H9 (cell line): ENCODE results near the gene SIX3. TPM values are rescaled to one million over a fixed set of nuclear protein-coding genes. Genes with fewer than 3 reads are reported as not detected.

ENCODE experiments used
- DNase-seq: peaks from one replicate; pipeline ENCODE4 v3.0.0-alpha.2; 2017
- H2AFZ ChIP-seq: one replicate; pipeline ENCODE4 v1.6.1; 2013; ENCODE audit warnings: mild to moderate bottlenecking, low read length, control low read depth, moderate library complexity
- H2AK5ac ChIP-seq: 2 replicates; pipeline ENCODE4 v1.6.1; 2013; ENCODE audit warnings: low read length, control low read depth, mixed read lengths; ENCODE audit not compliant: insufficient read length
- H2BK120ac ChIP-seq: one replicate; pipeline ENCODE4 v1.6.1; 2013; ENCODE audit warnings: low read depth, mild to moderate bottlenecking, low read length, control low read depth, inconsistent platforms; ENCODE audit not compliant: poor library complexity, severe bottlenecking
- H2BK12ac ChIP-seq: 2 replicates; pipeline ENCODE4 v1.6.1; 2013; ENCODE audit warnings: low read length, control low read depth, mixed read lengths, low read depth; ENCODE audit not compliant: insufficient read length
- H2BK15ac ChIP-seq: 2 replicates; pipeline ENCODE4 v1.6.1; 2013; ENCODE audit warnings: low read depth, low read length, control low read depth
- H2BK20ac ChIP-seq: one replicate; pipeline ENCODE4 v1.6.1; 2013; ENCODE audit warnings: low read depth, mild to moderate bottlenecking, low read length, control low read depth, inconsistent platforms; ENCODE audit not compliant: poor library complexity, severe bottlenecking
- H2BK5ac ChIP-seq: 2 replicates; pipeline ENCODE4 v1.6.1; 2013; ENCODE audit warnings: low read length, control low read depth, mixed read lengths; ENCODE audit not compliant: insufficient read length
- H3K14ac ChIP-seq: 2 replicates; pipeline ENCODE4 v1.6.1; 2013; ENCODE audit warnings: low read length, control low read depth; ENCODE audit not compliant: insufficient read depth
- H3K18ac ChIP-seq: 2 replicates; pipeline ENCODE4 v1.6.1; 2013; ENCODE audit warnings: low read depth, mild to moderate bottlenecking, mixed read lengths, low read length, control low read depth; ENCODE audit not compliant: insufficient read length
- H3K23ac ChIP-seq: 2 replicates; pipeline ENCODE4 v1.6.1; 2013; ENCODE audit warnings: low read length, control low read depth, mixed read lengths, low read depth; ENCODE audit not compliant: insufficient read length
- H3K23me2 ChIP-seq: 2 replicates; pipeline ENCODE4 v1.6.1; 2013; ENCODE audit warnings: low read depth, mild to moderate bottlenecking, mixed read lengths, low read length, control low read depth; ENCODE audit not compliant: insufficient read length, poor library complexity, severe bottlenecking
- H3K27ac ChIP-seq: 2 replicates; pipeline ENCODE4 v1.5.1; 2013; ENCODE audit warnings: low read length, control low read depth, mixed read lengths, low read depth; ENCODE audit not compliant: insufficient read length
- H3K27me3 ChIP-seq: 2 replicates; pipeline ENCODE4 v1.6.1; 2013; ENCODE audit warnings: low read length, control low read depth, inconsistent platforms; ENCODE audit not compliant: insufficient read depth
- H3K4ac ChIP-seq: 2 replicates; pipeline ENCODE4 v1.6.1; 2013; ENCODE audit warnings: low read depth, mild to moderate bottlenecking, control low read depth, inconsistent platforms, low read length, moderate library complexity
- H3K4me1 ChIP-seq: 2 replicates; pipeline ENCODE4 v1.6.1; 2013; ENCODE audit warnings: low read length, control low read depth, inconsistent platforms; ENCODE audit not compliant: insufficient read depth
- H3K4me2 ChIP-seq: 2 replicates; pipeline ENCODE4 v1.6.1; 2013; ENCODE audit warnings: low read length, control low read depth, mixed read lengths; ENCODE audit not compliant: insufficient read length, insufficient read depth
- H3K56ac ChIP-seq: 2 replicates; pipeline ENCODE4 v1.6.1; 2013; ENCODE audit warnings: low read depth, mild to moderate bottlenecking, mixed read lengths, low read length, control low read depth; ENCODE audit not compliant: insufficient read length
- H3K79me1 ChIP-seq: 2 replicates; pipeline ENCODE4 v1.6.1; 2013; ENCODE audit warnings: low read depth, mild to moderate bottlenecking, moderate library complexity, low read length, control low read depth, inconsistent platforms; ENCODE audit not compliant: insufficient read depth, poor library complexity, severe bottlenecking
- H3K79me2 ChIP-seq: 2 replicates; pipeline ENCODE4 v1.6.1; 2013; ENCODE audit warnings: low read length, control low read depth, inconsistent platforms; ENCODE audit not compliant: insufficient read depth
- H3K9ac ChIP-seq: 2 replicates; pipeline ENCODE4 v1.6.1; 2013; ENCODE audit warnings: low read length, control low read depth, mixed read lengths; ENCODE audit not compliant: insufficient read length; ENCODE audit errors: extremely low read depth
- H3K9me3 ChIP-seq: one replicate; pipeline ENCODE4 v1.6.1; 2013; ENCODE audit warnings: low read depth, low read length, inconsistent platforms; ENCODE audit not compliant: control insufficient read depth
- H3T11ph ChIP-seq: one replicate; pipeline ENCODE4 v1.6.1; 2013; ENCODE audit warnings: mild to moderate bottlenecking, low read length, control low read depth, inconsistent platforms
- H4K20me1 ChIP-seq: one replicate; pipeline ENCODE4 v1.6.1; 2013; ENCODE audit not compliant: control insufficient read depth, insufficient read length, insufficient read depth
- H4K5ac ChIP-seq: 2 replicates; pipeline ENCODE4 v1.6.1; 2013; ENCODE audit warnings: low read depth, mild to moderate bottlenecking, mixed read lengths, low read length, control low read depth; ENCODE audit not compliant: insufficient read length
- H4K8ac ChIP-seq: replicated peaks from 2 replicates; pipeline ENCODE4 v1.6.1; 2013; ENCODE audit warnings: low read length, control low read depth, mixed read lengths, low read depth; ENCODE audit not compliant: insufficient read length
- H4K91ac ChIP-seq: 2 replicates; pipeline ENCODE4 v1.6.1; 2013; ENCODE audit warnings: low read depth, mild to moderate bottlenecking, moderate library complexity, mixed read lengths, low read length, control low read depth; ENCODE audit not compliant: insufficient read length
- H3K27ac Mint-ChIP-seq, 3 experiments: 2 replicates in 2 of 3; 3 replicates in 1 of 3; pipeline ENCODE4 v1.8.0; 2020 to 2021; ENCODE audit warnings: mixed read lengths in 3 of 3, mild to moderate bottlenecking in 1 of 3, moderate library complexity in 1 of 3
- H3K27me3 Mint-ChIP-seq: 2 replicates; pipeline ENCODE4 v1.8.0; 2021; ENCODE audit warnings: low read depth, mild to moderate bottlenecking, moderate library complexity, mixed read lengths
- H3K36me3 Mint-ChIP-seq, 3 experiments: 2 replicates in 2 of 3; 3 replicates in 1 of 3; pipeline ENCODE4 v1.8.0; 2020 to 2021; ENCODE audit warnings: low read depth in 3 of 3, mixed read lengths in 3 of 3; ENCODE audit not compliant: insufficient read depth in 1 of 3
- H3K4me1 Mint-ChIP-seq, 2 experiments: 2 replicates each; pipeline ENCODE4 v1.8.0; 2020; ENCODE audit warnings: mixed read lengths in 2 of 2
- H3K4me3 Mint-ChIP-seq, 2 experiments: 2 replicates in 1 of 2; 3 replicates in 1 of 2; pipeline ENCODE4 v1.8.0; 2020 to 2021; ENCODE audit warnings: mild to moderate bottlenecking in 2 of 2, mixed read lengths in 2 of 2, moderate library complexity in 1 of 2
- H3K9me3 Mint-ChIP-seq, 2 experiments: 2 replicates in 1 of 2; 3 replicates in 1 of 2; pipeline ENCODE4 v1.8.0; 2020; ENCODE audit warnings: mild to moderate bottlenecking in 2 of 2, mixed read lengths in 2 of 2, moderate library complexity in 1 of 2
- CTCF ChIP-seq: fragments of 200-600 bp; sonication (generic); conservative IDR thresholded peaks from 3 replicates; pipeline ENCODE4 v1.8.0; 2021; ENCODE audit warnings: antibody characterized with exemption, mild to moderate bottlenecking
- WGBS: extraction: QIAGEN DNeasy Blood & Tissue Kit; methylation state at CpG from one replicate; pipeline ENCODE4 v1.1.7; 2013; ENCODE audit warnings: missing lambda C conversion rate, low lambda C conversion rate, mixed read lengths; ENCODE audit not compliant: insufficient read length; ENCODE audit errors: extremely low coverage; 5-methylcytosine and 5-hydroxymethylcytosine counted together
- total RNA-seq: library from RNA; stranded (reverse); gene quantifications from 2 replicates; pipeline ENCODE4 v1.2.1, GENCODE V29; 2021

The SIX3 gene
- total RNA-seq, 1 experiment from 2014 or later: 0.55 TPM

- Histone ChIP-seq H3K79me2 (no peaks in the 10 kb centered on the region), H3K23ac (no peak overlapping the region), H3K27me3 (peaks cover 85% of the 10 kb centered on the region), H2BK15ac (no peak overlapping the region), H4K8ac (no peak overlapping the region), H3K79me1 (no peaks in the 10 kb centered on the region), H3K4me1 (peaks cover 3% of the 10 kb centered on the region; the same call in 1 of the 2 replicates), H2BK20ac (no peak overlapping the region), H2AK5ac (no peak overlapping the region), H2BK12ac (no peak overlapping the region), H3T11ph (no peak overlapping the region), H4K91ac (no peak overlapping the region), H3K9me3 (no peaks in the 10 kb centered on the region), H3K18ac (no peak overlapping the region), H3K56ac (no peak overlapping the region), H3K27ac (no peak overlapping the region), H3K4me2 (peak overlapping the region; percentile 33), H2BK5ac (no peak overlapping the region), H2BK120ac (no peak overlapping the region), H4K5ac (no peak overlapping the region), H3K9ac (no peak overlapping the region), H3K4ac (no peak overlapping the region), H3K23me2 (peaks cover 15% of the 10 kb centered on the region), H3K14ac (no peak overlapping the region), H4K20me1 (no peaks in the 10 kb centered on the region), H2AFZ (no peak overlapping the region)
- Mint-ChIP-seq H3K9me3 (peaks cover 4 to 12% of the 10 kb centered on the region in 2 experiments; a peak in 4 of 5 replicates), H3K4me1 (peaks cover 58 to 75% of the 10 kb centered on the region in 2 experiments), H3K27ac (peak overlapping the region in 1 of 3 experiments; percentile 24; a peak in 1 of 7 replicates), H3K4me3 (peak overlapping the region; percentile 35 to 71; a peak in 4 of 5 replicates), H3K27me3 (peaks cover 99% of the 10 kb centered on the region), H3K36me3 (peaks cover 0 to 24% (median 0%) of the 10 kb centered on the region in 3 experiments; a peak in 5 of 7 replicates)
- DNase-seq: peak; percentile 30
- no peak for TF ChIP-seq CTCF
- WGBS: no CpG with 5 or more reads among the region's 18 CpGs
These were observed 7.2 kb downstream of the SIX3 start for GRCh38 chr2:44948565-44949328.
